Motor neuron (in vitro differentiated cells): ENCODE measurements around the gene PPFIA3. TPM values are rescaled to one million over a fixed set of nuclear protein-coding genes. Genes with fewer than 3 reads are reported as not detected.
A peak's percentile ranks its signal among the peaks of the same experiment; 100 is the strongest.

Source experiments
- ATAC-seq, 8 experiments: fragments of 200-7000 bp; cut with Tn5 transposase; replicated peaks in 6 of 8; 2 replicates each; pipeline ENCODE4 v1.8.0; 2021; ENCODE audit warnings: mild to moderate bottlenecking in 8 of 8, moderate library complexity in 8 of 8
- H3K27ac ChIP-seq, 2 donors: fragments of 250-450 bp; sonication (Bioruptor Pico); 2 replicates each; pipeline ENCODE4 v1.9.0; 2021; ENCODE audit warnings: antibody characterized with exemption in 2 of 2, mild to moderate bottlenecking in 2 of 2, moderate library complexity in 1 of 2
- H3K4me1 ChIP-seq, 2 donors: fragments of 250-450 bp; sonication (Bioruptor Pico); replicated peaks in 1 of 2; 2 replicates each; pipeline ENCODE4 v1.6.1; 2021; ENCODE audit warnings: antibody characterized with exemption in 2 of 2, mild to moderate bottlenecking in 2 of 2, moderate library complexity in 1 of 2
- H3K4me3 ChIP-seq, 5 donors: fragments of 250-450 bp; sonication (Bioruptor Pico); 2 replicates each; pipeline ENCODE4 v1.9.0; 2021; ENCODE audit warnings: antibody characterized with exemption in 5 of 5, mild to moderate bottlenecking in 5 of 5, moderate library complexity in 4 of 5
- WGBS, 10 experiments: fragments of 450-650 bp; shearing (Covaris generic); methylation state at CpG; one replicate each; pipeline ENCODE4 v1.0.0; 2022; 5-methylcytosine and 5-hydroxymethylcytosine counted together
- in situ Hi-C, 9 experiments: fragments of 400-800 bp; cut with MboI; loops; one replicate each; pipeline ENCODE4 v1.15.0; 2021; ENCODE audit warnings: low sequenced_read_pairs in 9 of 9, low pct_unique_long_range_greater_than_20kb in 2 of 9; ENCODE audit not compliant: unreplicated experiment in 9 of 9
- total RNA-seq, 8 experiments: library from RNA; unstranded; fragments of 300-600 nt; gene quantifications; 2 replicates each; pipeline versions ENCODE4 v1.2.3 to v1.2.4, GENCODE V29; 2022

The PPFIA3 gene
- total RNA-seq, 8 experiments from 2014 or later = 4.7 to 52.5 (median 23.5) TPM

GRCh38 chr19:49086296-49086695 lies 33.0 kb upstream of the PPFIA3 start:
- in situ Hi-C loops = loop anchor here in 5 of 9 experiments (25.0 kb wide), 1 partner anchor 126 kb away; no protein-coding TSS in a partner anchor
- peak overlapping the region in 1 of 2 donors; percentile 96 for H3K27ac ChIP-seq
- peaks cover 13 to 19% of the 10 kb centered on the region in 2 donors for H3K4me1 ChIP-seq
- 0 to 94% (median 40%) methylated on average over 1 to 9 of the region's 11 CpGs; no CpG with 5 or more reads in 3 of the 10 experiments for WGBS, 10 experiments
- ATAC-seq = no peak
- peak overlapping the region; percentile 71 to 85 (median 81) for H3K4me3 ChIP-seq

DNA sequence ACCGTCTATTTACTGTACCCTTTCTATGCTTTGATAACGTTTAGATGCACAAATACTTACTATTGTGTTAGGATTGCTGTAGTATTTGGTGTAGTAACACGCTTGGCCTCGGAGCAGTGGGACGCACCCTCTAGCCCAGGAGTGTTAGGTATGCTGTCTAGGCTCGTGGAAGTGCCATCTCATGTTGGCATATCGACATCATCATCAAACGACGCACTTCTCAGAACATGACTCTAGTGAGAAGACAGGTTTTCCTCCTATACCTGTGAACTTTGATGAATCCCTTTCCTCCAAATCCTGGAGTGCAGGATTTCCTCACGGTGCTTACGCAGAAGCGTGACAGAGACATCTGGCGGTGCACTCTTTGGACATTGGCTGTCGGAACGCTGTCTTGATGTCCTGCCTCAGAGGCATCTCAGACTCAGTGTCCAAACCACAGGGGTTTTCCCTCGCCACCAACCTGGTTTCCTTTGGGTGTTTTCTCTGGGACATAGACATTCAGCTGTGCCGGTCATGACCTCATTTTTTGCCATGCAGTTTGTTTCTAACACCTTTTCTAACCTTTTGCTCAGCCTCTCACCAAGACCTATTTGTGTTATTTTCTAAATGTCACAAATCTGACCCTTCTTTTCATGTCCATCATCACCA lies 27.8 kb upstream of the PPFIA3 start:
- H3K4me3 ChIP-seq = no peak overlapping the region
- ATAC-seq = no peak
- in situ Hi-C loops = loop anchor here in 5 of 9 experiments (25.0 kb wide), 1 partner anchor 121 kb away; no protein-coding TSS in a partner anchor
- peaks cover 4 to 8% of the 10 kb centered on the region in 2 donors for H3K4me1 ChIP-seq
- 80 to 100% (median 95%) methylated on average over 2 to 13 of the region's 17 CpGs; no CpG with 5 or more reads in 2 of the 10 experiments for WGBS, 10 experiments
- no peak overlapping the region for H3K27ac ChIP-seq

DNA sequence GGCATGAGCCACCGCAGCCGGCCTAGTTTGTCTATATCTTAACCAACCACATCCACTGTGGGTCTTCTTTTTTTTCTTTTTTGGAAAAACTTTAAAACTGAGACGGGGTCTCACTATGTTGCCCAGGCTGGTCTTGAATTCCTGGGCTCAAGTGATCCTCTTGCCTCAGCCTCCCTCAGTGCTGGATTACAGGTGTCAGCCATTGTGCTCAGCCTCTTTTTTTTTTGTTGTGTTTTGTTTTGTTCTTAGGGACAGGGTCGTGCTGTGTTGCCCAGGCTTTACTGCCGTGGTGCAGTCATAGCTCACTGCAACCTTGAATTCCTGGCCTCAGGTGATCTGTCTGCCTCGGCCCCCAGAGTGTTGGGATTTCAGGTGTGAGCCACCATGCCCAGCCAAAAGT lies 26.7 kb upstream of the PPFIA3 start:
- ATAC-seq = no peak
- WGBS, 10 experiments = 64 to 100% (median 94%) methylated on average over 3 to 6 of the region's 6 CpGs; no CpG with 5 or more reads in 3 of the 10 experiments
- H3K4me1 ChIP-seq = no peaks in the 10 kb centered on the region
- no peak overlapping the region for H3K27ac ChIP-seq
- H3K4me3 ChIP-seq = no peak overlapping the region
- in situ Hi-C loops = loop anchor here in 5 of 9 experiments (25.0 kb wide), 1 partner anchor 120 kb away; no protein-coding TSS in a partner anchor

DNA sequence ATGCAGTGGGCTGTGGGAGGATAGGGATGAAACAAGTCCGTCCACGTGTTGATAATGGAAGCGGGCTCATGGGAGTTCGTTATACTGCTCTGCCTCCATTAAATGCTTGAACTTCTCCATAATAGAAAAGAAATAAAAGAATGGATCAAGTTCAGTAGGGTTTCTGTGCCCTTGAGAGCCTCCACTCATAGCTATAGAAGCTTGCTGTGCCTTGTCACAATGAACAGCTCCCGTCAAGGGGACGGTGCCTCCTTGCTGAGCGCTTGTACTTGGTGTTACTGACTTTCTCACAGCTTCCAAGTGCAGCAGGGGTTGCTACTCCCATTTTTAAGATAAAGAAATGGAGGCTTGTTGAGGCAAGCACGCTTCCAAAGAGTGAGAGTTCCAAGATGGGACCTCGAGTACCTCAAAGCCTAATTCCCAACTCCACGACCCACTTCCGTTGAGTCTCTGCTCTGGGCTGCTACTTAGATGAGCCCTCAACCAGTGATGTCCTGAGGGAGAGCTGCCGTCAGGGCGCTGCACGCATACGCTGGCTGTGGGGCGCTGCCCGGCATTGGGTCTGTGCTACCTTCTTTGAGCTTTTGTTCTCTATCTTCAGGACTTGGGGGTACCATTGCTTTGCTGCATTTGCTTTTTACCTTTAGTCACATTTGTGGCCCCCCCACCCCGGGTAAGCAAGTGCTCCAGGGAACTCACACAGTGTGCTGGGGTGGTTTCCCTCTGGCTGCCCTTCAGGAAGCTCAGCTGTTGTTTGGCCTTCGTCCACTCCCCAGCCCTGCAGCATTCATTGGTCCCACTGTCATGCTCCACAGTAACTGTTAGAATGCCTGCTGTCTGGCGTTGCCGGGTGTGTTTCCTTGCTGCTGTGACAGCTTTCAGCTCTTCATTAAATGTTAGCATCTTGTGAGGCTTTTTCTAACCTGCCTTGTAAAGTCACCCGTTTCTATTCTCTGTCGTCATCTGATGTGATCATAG lies 24.6 kb upstream of the PPFIA3 start:
- peak in 6 of 8 experiments; percentile 13 to 89 (median 48) for ATAC-seq
- H3K4me1 ChIP-seq = no peaks in the 10 kb centered on the region
- in situ Hi-C loops = loop anchor here in 5 of 9 experiments (25.0 kb wide), 1 partner anchor 118 kb away; no protein-coding TSS in a partner anchor
- no peak overlapping the region for H3K4me3 ChIP-seq
- WGBS, 10 experiments = 68 to 95% (median 86%) methylated on average over 2 to 21 of the region's 23 CpGs; no CpG with 5 or more reads in 1 of the 10 experiments
- no peak overlapping the region for H3K27ac ChIP-seq

GRCh38 chr19:49097453-49098288 lies 21.7 kb upstream of the PPFIA3 start:
- peak; percentile 54 to 83 (median 78) for ATAC-seq
- Histone ChIP-seq H3K4me3 (no peak overlapping the region), H3K4me1 (no peaks in the 10 kb centered on the region), H3K27ac (no peak overlapping the region)
- in situ Hi-C loops = loop anchor here in 5 of 9 experiments (25.0 kb wide), 1 partner anchor 115 kb away; no protein-coding TSS in a partner anchor
- WGBS, 10 experiments = 14 to 77% (median 60%) methylated on average over 1 to 6 of the region's 8 CpGs; no CpG with 5 or more reads in 3 of the 10 experiments

GRCh38 chr19:49098795-49099194 lies 20.5 kb upstream of the PPFIA3 start:
- Histone ChIP-seq H3K4me1 (peaks cover 6 to 8% of the 10 kb centered on the region in 2 donors), H3K27ac (no peak overlapping the region), H3K4me3 (no peak overlapping the region)
- in situ Hi-C loops = loop anchor here in 5 of 9 experiments (25.0 kb wide), 1 partner anchor 114 kb away; no protein-coding TSS in a partner anchor
- WGBS, 10 experiments = 67 to 100% (median 90%) methylated on average over 1 to 4 of the region's 4 CpGs; no CpG with 5 or more reads in 5 of the 10 experiments
- ATAC-seq = no peak

DNA sequence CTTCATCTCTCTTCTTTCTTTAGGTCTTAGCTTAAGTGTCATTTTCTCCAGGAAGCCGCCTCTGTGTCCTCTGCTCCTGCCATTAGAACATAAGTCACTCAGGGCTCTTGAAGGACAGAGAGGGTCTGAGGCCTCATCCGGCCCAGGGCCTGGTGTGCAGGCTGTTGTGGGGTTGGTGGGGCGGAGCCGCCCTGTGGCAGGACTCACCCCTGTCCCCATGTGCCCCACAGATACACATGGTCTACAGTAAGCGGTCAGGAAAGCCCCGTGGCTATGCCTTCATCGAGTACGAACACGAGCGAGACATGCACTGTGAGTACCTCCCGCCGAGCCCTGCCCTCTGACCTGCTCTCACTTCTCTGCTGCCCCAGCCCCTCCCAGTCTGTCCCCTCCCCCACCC lies 18.2 kb upstream of the PPFIA3 start:
- no peak for ATAC-seq
- no peak overlapping the region for H3K4me3 ChIP-seq
- in situ Hi-C loops = no loop called here
- H3K27ac ChIP-seq = peak overlapping the region in 1 of 2 donors; percentile 29
- 76 to 100% methylated on average over 1 to 4 of the region's 12 CpGs; no CpG with 5 or more reads in 8 of the 10 experiments for WGBS, 10 experiments
- H3K4me1 ChIP-seq = peaks cover 23 to 24% of the 10 kb centered on the region in 2 donors

DNA sequence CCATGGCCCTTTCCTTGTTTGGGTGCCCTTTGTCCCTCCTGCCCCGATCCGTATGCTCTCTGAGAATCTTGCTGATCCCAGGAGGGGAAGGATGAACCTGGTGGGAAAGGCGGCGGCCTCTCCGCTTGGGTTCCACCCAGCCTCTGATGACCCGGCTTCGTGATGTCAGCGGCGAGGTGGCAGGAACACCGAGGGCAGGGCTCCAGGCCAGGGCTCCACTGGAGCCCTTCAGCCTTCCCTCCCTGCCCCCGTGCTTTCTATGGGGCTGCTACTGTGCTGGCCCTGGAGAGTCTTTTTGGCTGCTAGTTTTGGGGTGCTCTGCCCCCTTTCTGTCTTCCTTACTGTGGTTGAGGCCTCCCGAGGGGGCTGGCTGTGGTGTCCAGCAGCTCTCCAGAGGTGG lies 17.0 kb upstream of the PPFIA3 start:
- Histone ChIP-seq H3K27ac (no peak overlapping the region), H3K4me1 (peaks cover 23 to 24% of the 10 kb centered on the region in 2 donors), H3K4me3 (no peak overlapping the region)
- in situ Hi-C loops = no loop called here
- no peak for ATAC-seq
- WGBS, 10 experiments = 80 to 100% methylated on average over 2 to 3 of the region's 12 CpGs; no CpG with 5 or more reads in 8 of the 10 experiments

- ATAC-seq = peak in 4 of 8 experiments; percentile 6 to 26 (median 20)
- WGBS, 10 experiments = no CpG with 5 or more reads among the region's 33 CpGs
- peaks cover 23 to 24% of the 10 kb centered on the region in 2 donors for H3K4me1 ChIP-seq
- H3K27ac ChIP-seq = peak overlapping the region; percentile 93
- in situ Hi-C loops = no loop called here
- H3K4me3 ChIP-seq = no peak overlapping the region
These were observed 15.8 kb upstream of the PPFIA3 start for GRCh38 chr19:49103331-49104085.

- 0 to 100% (median 45%) methylated on average over 1 to 2 of the region's 30 CpGs; no CpG with 5 or more reads in 7 of the 10 experiments for WGBS, 10 experiments
- Histone ChIP-seq H3K4me1 (peaks cover 23 to 24% of the 10 kb centered on the region in 2 donors), H3K27ac (peak overlapping the region; percentile 93), H3K4me3 (no peak overlapping the region)
- in situ Hi-C loops = no loop called here
- peak in 5 of 8 experiments; percentile 37 to 89 (median 81) for ATAC-seq
These were observed 15.0 kb upstream of the PPFIA3 start for GRCh38 chr19:49104229-49104864.

DNA sequence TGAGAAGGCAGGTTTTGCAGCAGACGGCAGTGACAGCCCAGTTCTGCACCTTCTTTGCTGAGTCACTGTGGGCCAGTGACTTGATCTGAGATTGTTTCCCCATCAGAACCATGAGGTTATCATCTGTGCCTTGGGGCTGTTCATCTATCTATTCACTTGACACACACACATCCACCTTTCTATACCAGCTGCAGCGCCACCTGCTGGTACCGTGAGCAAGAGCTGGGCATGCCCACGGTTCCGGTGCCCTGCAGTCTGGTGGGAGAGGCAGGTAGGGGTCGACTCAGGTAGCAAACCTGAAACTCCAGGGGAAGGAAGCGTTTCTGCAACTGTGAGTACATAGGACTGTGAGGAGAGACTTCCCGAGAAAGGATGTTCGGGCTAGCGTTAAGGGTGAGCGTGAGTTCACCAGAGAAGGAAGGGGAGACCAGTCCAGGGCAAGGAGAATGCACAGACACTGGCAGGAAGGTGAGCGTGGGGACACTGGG lies 12.7 kb upstream of the PPFIA3 start:
- peaks cover 23 to 24% of the 10 kb centered on the region in 2 donors for H3K4me1 ChIP-seq
- H3K27ac ChIP-seq = no peak overlapping the region
- in situ Hi-C loops = no loop called here
- WGBS, 10 experiments = 57 to 100% (median 74%) methylated on average over 1 to 12 of the region's 12 CpGs; no CpG with 5 or more reads in 1 of the 10 experiments
- ATAC-seq = peak in 6 of 8 experiments; percentile 11 to 72 (median 50)
- H3K4me3 ChIP-seq = no peak overlapping the region
